Fibroblast of villous mesenchyme (primary cell): Measurements from ENCODE around the gene TSKS. TPM values are rescaled to one million over a fixed set of nuclear protein-coding genes. Genes with fewer than 3 reads are reported as not detected.

Experiments used
- DNase-seq: peaks from one replicate; pipeline ENCODE4 v3.0.0-alpha.2; 2010; ENCODE audit warnings: low read depth
- H3K4me3 ChIP-seq: 2 replicates; pipeline ENCODE4 v1.5.1; 2011; ENCODE audit warnings: low read depth, mild to moderate bottlenecking, low read length
- total RNA-seq: library from RNA; depleted of rRNA; stranded (reverse); fragments of >200 nt; gene quantifications from 2 replicates; pipeline ENCODE4 v1.2.3, GENCODE V29; 2012
- TF ChIP-seq, protein P1 (sequence below): IDR thresholded peaks from 2 replicates; pipeline ENCODE4 v1.5.1; 2012; ENCODE audit warnings: low read depth, mild to moderate bottlenecking, low read length; ENCODE audit not compliant: insufficient read depth

TSKS gene
- total RNA-seq, 1 donor: 0.43 TPM

DNA sequence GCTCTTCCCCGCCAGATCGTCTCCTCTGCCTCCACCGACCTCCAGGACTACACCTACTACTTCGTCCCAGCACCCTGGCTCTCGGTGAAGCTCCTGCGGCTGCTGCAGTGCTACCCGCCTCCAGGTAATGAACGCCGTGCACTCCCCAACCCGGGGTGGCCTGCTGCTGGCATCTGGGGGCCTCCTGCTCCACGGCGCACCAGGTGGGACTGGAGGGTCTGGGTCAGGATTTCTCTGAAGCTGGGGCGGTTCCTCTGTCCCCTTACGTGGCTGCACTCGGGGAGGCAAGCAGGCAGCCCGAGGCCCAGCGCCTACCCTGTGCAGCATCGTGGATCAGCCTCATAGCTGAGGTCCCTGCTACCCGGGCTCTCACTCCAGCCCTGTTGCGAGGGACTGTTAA is 32.5 kb upstream of the TSKS start:
- no peak for DNase-seq
- TF ChIP-seq, protein P1, sequence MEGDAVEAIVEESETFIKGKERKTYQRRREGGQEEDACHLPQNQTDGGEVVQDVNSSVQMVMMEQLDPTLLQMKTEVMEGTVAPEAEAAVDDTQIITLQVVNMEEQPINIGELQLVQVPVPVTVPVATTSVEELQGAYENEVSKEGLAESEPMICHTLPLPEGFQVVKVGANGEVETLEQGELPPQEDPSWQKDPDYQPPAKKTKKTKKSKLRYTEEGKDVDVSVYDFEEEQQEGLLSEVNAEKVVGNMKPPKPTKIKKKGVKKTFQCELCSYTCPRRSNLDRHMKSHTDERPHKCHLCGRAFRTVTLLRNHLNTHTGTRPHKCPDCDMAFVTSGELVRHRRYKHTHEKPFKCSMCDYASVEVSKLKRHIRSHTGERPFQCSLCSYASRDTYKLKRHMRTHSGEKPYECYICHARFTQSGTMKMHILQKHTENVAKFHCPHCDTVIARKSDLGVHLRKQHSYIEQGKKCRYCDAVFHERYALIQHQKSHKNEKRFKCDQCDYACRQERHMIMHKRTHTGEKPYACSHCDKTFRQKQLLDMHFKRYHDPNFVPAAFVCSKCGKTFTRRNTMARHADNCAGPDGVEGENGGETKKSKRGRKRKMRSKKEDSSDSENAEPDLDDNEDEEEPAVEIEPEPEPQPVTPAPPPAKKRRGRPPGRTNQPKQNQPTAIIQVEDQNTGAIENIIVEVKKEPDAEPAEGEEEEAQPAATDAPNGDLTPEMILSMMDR: no peak
- H3K4me3 ChIP-seq: no peak overlapping the region

DNA sequence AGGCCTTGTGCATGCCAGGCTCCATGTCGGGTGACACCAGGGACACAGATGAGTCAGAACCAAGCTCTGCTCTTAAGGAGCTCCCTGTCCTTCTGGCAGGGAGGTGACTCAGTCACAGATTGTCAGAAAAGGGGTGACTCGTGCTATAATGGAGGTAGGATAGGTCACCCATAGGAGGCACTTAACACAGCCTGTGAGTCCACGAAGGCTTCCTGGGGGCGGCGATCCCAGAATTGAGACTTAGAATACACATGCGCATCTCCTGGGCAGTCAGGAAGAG is 30.4 kb upstream of the TSKS start:
- DNase-seq: no peak
- TF ChIP-seq, protein P1: no peak
- no peak overlapping the region for H3K4me3 ChIP-seq

DNA sequence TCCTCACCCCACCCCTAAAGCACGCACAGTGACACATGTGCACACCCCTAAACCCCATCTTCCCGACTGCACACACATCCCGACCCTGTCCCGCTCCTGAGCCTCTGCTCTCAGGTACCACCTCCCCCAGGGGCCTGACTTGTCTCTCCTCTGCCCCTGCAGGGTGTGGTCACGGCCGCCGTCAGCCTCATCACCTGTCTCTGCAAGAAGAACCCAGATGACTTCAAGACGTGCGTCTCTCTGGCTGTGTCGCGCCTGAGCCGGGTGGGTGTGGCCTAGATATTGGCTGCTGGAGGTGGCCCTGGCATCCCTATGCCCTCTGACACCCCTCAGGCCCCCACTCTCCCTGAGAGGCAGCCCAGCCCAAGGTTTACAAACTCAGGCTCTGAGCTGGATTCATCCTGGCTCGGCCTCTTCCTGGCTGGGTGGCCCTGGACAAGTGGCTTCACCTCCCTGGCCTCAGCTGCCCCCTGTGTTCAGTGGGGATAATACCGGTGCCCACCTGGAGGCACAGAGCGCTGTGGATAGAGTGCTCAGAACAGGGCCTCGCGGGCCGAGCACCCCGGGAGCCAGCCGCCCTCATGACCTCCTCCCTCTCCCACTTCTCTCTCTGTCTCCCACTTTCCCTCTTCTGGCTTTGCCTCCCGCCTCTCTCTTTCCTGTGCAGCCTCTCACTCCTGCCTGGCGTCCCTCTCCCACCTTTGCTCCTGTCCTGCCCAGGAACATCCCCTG is 29.9 kb upstream of the TSKS start:
- TF ChIP-seq, protein P1: no peak
- no peak for DNase-seq
- no peak overlapping the region for H3K4me3 ChIP-seq

GRCh38 chr19:49791776-49792445 is 28.8 kb upstream of the TSKS start:
- no peak overlapping the region for H3K4me3 ChIP-seq
- DNase-seq: no peak
- TF ChIP-seq, protein P1: no peak

DNA sequence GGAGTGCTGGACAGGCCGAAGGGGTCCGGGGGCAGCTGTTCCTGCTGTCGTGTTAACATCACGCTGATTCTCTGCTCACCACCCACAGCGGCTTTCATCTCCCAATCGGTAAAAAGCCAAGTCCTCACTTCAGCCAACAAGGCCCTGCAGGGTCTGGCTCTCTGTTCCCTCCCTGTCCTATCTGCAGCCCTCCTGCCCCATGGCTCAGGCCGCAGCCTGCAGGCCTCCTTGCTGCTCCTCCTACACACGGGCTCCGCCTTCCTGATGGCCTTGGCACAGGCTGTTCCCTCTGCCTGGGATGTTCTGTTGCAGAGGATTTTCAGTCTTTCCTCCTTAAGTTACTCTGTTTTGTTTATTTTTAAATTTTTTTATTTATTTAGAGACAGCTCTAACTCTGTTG is 27.8 kb upstream of the TSKS start:
- H3K4me3 ChIP-seq: no peak overlapping the region
- TF ChIP-seq, protein P1: no peak
- DNase-seq: peak; percentile 75

GRCh38 chr19:49788857-49789256 is 25.8 kb upstream of the TSKS start:
- TF ChIP-seq, protein P1: no peak
- no peak overlapping the region for H3K4me3 ChIP-seq
- DNase-seq: no peak

DNA sequence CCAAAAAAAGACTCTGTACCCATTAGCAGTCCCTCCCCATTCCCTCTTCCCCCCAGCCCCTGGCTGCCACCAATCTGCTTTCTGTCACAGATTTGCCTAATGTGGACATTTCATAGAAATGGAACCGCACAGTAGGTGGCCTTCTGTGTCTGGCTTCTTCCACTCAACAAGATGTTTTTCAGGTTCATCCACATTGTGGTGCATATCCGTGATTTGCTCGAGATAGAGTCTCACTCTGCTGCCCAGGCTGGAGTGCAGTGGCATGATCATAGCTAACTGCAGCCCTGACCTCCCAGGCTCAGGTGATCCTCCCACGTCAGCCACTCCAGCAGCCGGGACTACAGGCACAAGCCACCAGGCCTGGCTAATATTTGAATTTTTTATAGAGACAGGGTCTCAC is 24.6 kb upstream of the TSKS start:
- no peak overlapping the region for H3K4me3 ChIP-seq
- no peak for DNase-seq
- TF ChIP-seq, protein P1: no peak
